Activated naive CD8-positive, alpha-beta T cell treated with anti-CD3 and anti-CD28 coated beads, Interleukin-2, amount 50 U/mL, for 24 hours (primary cell): ENCODE measurements around the gene TMEM204.

Experiments used
- ATAC-seq: fragments of 150-1000 bp; cut with Tn5 transposase; one replicate; pipeline ENCODE4 v1.10.0; 2021
- DNase-seq: peaks from one replicate; pipeline ENCODE4 v3.0.0; 2021
- H3K27ac Mint-ChIP-seq: one replicate; pipeline ENCODE4 v1.8.0; 2021; ENCODE audit warnings: mild to moderate bottlenecking, mixed read lengths
- H3K27me3 Mint-ChIP-seq: one replicate; pipeline ENCODE4 v1.8.0; 2021; ENCODE audit warnings: mixed read lengths
- H3K36me3 Mint-ChIP-seq: one replicate; pipeline ENCODE4 v1.8.0; 2021; ENCODE audit warnings: low read depth, mixed read lengths
- H3K4me1 Mint-ChIP-seq: one replicate; pipeline ENCODE4 v1.8.0; 2021; ENCODE audit warnings: mixed read lengths
- H3K4me3 Mint-ChIP-seq: one replicate; pipeline ENCODE4 v1.8.0; 2021; ENCODE audit warnings: mild to moderate bottlenecking, moderate library complexity, mixed read lengths
- H3K9me3 Mint-ChIP-seq: one replicate; pipeline ENCODE4 v1.8.0; 2021; ENCODE audit warnings: mixed read lengths

The TMEM204 gene

DNA sequence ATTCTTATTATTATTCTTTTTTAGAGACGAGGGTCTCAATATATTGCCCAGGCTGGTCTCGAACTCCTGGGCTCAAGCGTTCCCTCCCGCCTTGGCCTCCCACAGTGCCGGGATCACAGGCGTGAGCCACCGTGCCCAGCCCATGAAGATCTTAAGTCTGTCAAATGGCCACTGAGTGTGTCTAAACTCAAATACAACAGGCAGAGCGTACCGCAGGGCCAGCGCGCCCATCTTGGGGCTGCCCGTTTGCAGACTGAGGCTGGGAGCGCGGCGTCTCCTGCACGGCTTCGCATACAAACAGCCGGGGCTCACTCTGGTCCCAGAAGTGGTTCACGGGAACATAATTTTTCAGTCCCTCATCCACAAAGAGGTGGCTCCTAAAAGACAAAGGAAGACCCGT is 30.3 kb downstream of the TMEM204 start:
- no peaks in the 10 kb centered on the region for H3K9me3 Mint-ChIP-seq
- ATAC-seq (no peak), DNase-seq (no peak)
- peaks cover 30% of the 10 kb centered on the region for H3K4me1 Mint-ChIP-seq
- no peak overlapping the region for H3K27ac Mint-ChIP-seq
- H3K36me3 Mint-ChIP-seq = no peaks in the 10 kb centered on the region
- no peaks in the 10 kb centered on the region for H3K27me3 Mint-ChIP-seq
- no peak overlapping the region for H3K4me3 Mint-ChIP-seq

DNA sequence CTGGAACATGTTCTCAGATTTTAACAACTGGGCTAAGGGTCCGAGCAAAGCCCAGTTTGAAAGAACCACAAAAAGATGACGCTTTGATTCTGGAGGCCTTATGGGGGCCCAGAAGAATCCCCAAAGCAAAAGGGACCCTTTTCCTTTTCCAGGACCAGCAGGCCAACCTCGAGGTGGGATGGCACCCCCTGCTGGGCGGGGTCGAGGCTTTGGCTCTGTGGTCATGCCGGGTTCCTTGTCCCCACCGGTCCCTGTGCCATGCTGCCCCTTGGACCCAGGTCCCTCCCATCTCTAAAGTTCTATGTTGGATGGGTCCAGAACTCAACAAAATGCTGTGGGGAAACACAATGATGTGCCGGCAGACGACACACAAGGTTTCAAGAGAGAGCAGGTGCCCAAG is 30.9 kb downstream of the TMEM204 start:
- H3K27ac Mint-ChIP-seq = no peak overlapping the region
- peaks cover 26% of the 10 kb centered on the region for H3K4me1 Mint-ChIP-seq
- ATAC-seq (no peak), DNase-seq (peak; percentile 29)
- H3K36me3 Mint-ChIP-seq = no peaks in the 10 kb centered on the region
- no peaks in the 10 kb centered on the region for H3K27me3 Mint-ChIP-seq
- H3K9me3 Mint-ChIP-seq = no peaks in the 10 kb centered on the region
- no peak overlapping the region for H3K4me3 Mint-ChIP-seq

DNA sequence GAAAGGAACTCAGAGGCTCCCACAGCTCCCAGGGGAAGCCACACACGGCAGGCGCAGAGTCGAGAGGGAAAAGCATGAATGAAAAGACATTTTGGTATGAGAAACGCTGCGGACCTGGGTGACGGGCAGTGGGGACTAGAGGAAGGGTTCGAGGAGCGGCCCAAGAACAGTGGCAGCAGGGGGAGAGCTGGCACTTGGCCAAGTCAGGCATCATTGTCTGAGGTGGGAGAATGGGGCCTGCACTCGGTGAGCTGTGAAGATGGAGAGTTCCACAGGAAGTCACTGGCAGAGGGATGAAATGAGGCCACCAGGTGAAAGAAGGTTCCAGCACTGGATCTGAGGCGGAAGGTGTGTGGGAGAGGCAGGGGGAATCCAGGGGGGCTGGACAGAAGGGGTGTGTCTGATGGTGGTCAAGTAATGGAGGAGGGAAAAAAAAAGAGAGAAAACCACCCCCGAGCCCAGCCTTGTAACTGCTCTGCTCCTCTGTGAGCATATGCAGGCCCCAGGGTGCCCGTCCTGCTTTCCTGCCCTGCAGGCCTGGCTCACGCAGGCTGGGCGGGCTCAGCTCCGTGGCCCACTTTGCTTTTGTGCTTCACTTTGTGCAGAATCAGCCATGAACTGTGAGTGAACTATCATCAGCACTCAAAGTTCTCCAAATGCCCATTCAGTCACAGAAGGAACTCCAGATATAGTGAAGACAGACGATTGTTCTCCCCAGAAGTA is 31.8 kb downstream of the TMEM204 start:
- no peaks in the 10 kb centered on the region for H3K36me3 Mint-ChIP-seq
- H3K4me3 Mint-ChIP-seq = no peak overlapping the region
- no peaks in the 10 kb centered on the region for H3K9me3 Mint-ChIP-seq
- H3K27ac Mint-ChIP-seq = no peak overlapping the region
- peaks cover 17% of the 10 kb centered on the region for H3K4me1 Mint-ChIP-seq
- DNase-seq (no peak), ATAC-seq (no peak)
- no peaks in the 10 kb centered on the region for H3K27me3 Mint-ChIP-seq

DNA sequence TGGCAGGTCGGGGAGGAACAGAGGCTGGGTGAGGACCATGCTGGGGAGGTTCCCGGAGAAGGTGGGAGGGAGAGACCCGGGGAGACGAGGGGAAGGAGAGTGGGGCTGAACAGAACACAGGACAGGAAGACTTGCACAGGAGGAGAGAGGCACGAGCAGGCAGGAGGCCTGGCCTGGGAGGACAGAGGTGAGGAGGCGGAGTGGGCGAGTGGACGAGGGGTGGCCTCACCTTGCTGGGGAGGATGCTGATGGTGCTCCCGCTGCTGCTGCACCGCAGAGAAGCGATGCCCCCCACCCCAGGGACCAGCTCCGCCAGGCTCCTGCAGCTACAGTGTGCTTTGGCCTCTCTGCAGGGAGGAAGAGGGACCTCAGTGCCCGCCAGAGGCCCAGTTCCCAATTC is 34.5 kb downstream of the TMEM204 start:
- ATAC-seq (no peak), DNase-seq (no peak)
- no peak overlapping the region for H3K4me3 Mint-ChIP-seq
- no peaks in the 10 kb centered on the region for H3K4me1 Mint-ChIP-seq
- no peaks in the 10 kb centered on the region for H3K27me3 Mint-ChIP-seq
- peaks cover 3% of the 10 kb centered on the region for H3K36me3 Mint-ChIP-seq
- no peaks in the 10 kb centered on the region for H3K9me3 Mint-ChIP-seq
- H3K27ac Mint-ChIP-seq = no peak overlapping the region

DNA sequence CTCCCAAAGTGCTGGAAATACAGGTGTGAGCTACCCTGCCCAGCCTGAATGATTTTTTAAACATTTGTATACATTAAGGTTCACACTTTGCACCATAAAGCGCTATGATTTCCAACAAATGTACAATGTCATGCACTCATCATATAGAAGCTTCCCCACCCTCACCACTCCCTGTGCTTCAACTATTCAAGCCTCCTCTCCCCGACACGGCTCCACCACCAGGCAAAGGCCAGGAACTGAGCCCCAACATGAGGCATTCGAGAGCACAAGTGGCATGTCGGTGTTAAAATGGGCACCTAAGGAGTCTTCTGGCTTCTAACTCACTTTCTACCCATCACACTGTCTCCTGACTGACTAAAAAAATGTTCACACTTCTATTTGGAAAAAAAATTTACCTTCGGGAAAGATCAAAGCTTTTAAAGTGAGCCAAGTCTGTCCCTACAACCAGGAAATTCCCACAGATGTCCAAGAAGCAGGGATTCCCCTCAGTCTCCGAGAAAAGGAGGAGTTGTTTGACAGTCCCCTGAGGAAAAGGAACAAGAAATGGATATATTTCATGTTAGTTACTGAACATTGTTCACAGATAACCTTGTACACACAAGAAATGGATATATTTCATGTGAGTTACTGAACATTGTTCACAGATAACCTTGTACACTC is 37.7 kb downstream of the TMEM204 start:
- Mint-ChIP-seq H3K9me3 (no peaks in the 10 kb centered on the region), H3K36me3 (peaks cover 4% of the 10 kb centered on the region), H3K27me3 (no peaks in the 10 kb centered on the region), H3K4me3 (no peak overlapping the region), H3K4me1 (no peaks in the 10 kb centered on the region), H3K27ac (no peak overlapping the region)
- no peak for DNase-seq
- ATAC-seq = no peak

DNA sequence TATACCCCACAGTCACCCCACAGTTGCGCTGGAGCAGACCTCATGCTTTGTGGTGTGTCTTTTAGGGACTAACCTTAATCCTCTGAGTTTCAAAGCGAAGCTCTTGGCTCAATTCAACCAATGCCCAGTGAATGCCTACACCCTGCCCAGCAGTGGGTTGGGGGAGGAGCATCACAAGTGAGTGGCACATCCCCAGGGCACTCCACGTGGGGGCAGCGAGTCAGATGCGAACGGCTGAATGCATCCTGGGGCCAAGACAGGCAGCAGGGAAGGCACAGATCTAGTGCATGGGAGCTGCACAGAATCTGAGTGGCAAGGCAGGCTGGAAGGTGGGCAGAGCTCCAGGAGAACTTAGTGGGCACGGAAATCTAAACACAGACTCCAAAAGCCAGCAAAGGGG is 39.2 kb downstream of the TMEM204 start:
- no peak for ATAC-seq
- H3K9me3 Mint-ChIP-seq = no peaks in the 10 kb centered on the region

DNA sequence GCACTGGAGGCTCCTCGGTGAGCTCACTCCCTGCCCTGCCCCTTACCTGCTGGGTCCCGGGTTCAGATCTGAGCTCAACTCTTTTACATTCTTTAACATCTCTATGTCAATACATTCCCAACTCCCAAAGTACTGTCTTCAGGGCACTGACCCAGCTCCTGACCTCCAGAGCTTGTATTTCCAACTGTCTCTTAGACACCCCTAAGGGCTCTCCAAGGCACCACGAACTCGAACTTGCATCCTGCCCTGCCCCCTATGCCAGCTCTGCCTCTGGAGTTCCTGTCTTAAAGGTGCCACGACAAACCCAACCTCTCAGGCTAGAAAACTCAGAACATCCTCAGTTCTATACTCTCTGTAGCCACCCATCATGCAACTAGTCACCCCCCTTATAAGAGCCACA is 39.8 kb downstream of the TMEM204 start:
- H3K4me1 Mint-ChIP-seq = no peaks in the 10 kb centered on the region
- no peaks in the 10 kb centered on the region for H3K27me3 Mint-ChIP-seq
- H3K9me3 Mint-ChIP-seq = no peaks in the 10 kb centered on the region
- H3K36me3 Mint-ChIP-seq = peaks cover 4% of the 10 kb centered on the region
- ATAC-seq = no peak
- H3K4me3 Mint-ChIP-seq = no peak overlapping the region
- DNase-seq = no peak
- no peak overlapping the region for H3K27ac Mint-ChIP-seq

More for the DNA sequence above, 39.2 kb downstream of the TMEM204 start:
- Mint-ChIP-seq H3K27ac (no peak overlapping the region), H3K4me1 (no peaks in the 10 kb centered on the region), H3K4me3 (no peak overlapping the region), H3K27me3 (no peaks in the 10 kb centered on the region), H3K36me3 (peaks cover 4% of the 10 kb centered on the region)
- no peak for DNase-seq

DNA sequence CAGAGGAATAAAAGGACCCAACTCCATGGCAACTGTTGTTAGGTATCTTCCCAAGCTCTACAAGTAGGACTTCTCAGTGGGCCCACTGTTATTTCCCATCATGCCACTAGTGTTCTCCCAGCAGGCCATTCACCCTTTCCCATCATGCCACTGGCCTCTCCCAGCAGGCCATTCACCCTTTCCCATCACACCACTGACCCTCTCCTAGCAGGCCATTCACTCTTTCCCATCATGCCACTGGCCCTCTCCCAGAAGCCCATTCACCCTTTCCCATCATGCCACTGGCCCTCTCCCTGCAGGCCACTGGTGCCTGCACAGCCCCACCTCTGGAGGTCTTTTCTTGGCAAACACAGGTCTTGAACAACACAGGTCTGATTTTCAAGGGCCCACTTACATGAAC is 42.1 kb downstream of the TMEM204 start:
- Mint-ChIP-seq H3K27ac (no peak overlapping the region), H3K9me3 (no peaks in the 10 kb centered on the region), H3K4me3 (no peak overlapping the region), H3K36me3 (peaks cover 4% of the 10 kb centered on the region), H3K4me1 (no peaks in the 10 kb centered on the region), H3K27me3 (no peaks in the 10 kb centered on the region)
- no peak for ATAC-seq
- DNase-seq = no peak

DNA sequence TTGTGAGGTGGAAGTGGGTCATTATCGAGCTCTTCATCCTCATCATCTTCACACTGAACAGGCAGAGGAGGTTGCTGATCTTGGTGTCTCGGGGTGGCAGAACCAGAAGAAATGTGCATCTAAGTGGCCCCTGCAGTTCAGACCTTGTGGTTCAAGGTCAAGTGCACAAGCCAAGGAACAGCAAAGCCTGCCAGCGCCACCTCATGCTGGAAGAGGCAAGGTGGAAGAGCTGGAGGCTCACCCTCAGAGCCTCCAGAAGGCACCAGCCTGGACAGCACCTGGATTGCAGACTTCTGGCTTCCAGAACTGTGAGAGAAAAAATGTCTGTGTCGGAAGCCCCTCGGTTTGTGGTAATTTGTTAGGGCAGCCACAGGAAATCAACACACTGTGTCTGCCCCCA is 45.7 kb downstream of the TMEM204 start:
- H3K36me3 Mint-ChIP-seq = peaks cover 2% of the 10 kb centered on the region
- no peak overlapping the region for H3K27ac Mint-ChIP-seq
- no peaks in the 10 kb centered on the region for H3K4me1 Mint-ChIP-seq
- H3K9me3 Mint-ChIP-seq = no peaks in the 10 kb centered on the region
- DNase-seq (no peak), ATAC-seq (no peak)
- H3K4me3 Mint-ChIP-seq = no peak overlapping the region
- no peaks in the 10 kb centered on the region for H3K27me3 Mint-ChIP-seq

DNA sequence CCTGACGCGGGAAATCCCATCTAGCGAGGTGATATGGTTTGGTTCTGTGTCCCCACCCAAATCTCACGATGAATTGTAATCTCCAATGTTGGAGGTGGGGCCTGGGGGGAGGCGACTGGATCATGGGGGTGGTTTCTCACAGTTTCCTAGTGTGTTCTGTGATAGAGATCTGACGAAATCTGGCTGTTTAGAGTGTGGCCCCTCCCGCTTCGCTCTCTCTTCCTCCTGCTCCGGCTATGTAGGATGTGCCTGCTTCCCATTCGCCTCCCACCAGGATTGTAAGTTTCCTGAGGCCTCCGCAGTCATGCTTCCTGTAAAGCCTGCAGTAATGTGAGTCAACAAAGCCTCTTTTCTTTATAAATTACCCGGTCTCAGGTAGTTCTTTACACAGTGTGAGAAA is 46.8 kb downstream of the TMEM204 start:
- DNase-seq (no peak), ATAC-seq (no peak)
- Mint-ChIP-seq H3K9me3 (no peaks in the 10 kb centered on the region), H3K4me3 (no peak overlapping the region), H3K4me1 (no peaks in the 10 kb centered on the region), H3K27ac (no peak overlapping the region), H3K36me3 (peaks cover 2% of the 10 kb centered on the region), H3K27me3 (no peaks in the 10 kb centered on the region)

DNA sequence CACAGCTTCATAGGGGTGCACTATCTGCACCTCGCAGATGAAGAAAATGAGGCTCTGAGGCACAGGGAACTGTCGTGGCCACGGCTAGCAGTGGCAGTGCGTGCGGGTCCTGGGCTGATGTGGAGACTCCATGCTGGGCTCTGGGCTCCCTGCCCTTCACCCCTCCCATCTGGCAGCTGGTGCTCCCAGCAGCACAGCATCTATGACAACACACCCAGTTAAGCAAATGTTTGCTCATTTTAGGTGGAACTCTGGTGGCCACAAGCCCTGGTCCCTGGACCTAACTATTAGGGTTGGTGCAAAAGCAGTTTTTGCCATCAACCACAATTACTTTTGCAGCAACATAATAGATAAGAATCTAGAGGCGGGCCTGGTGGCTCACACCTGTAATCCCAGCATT is 47.5 kb downstream of the TMEM204 start:
- DNase-seq (no peak), ATAC-seq (no peak)
- Mint-ChIP-seq H3K4me3 (no peak overlapping the region), H3K4me1 (no peaks in the 10 kb centered on the region), H3K36me3 (no peaks in the 10 kb centered on the region), H3K27ac (no peak overlapping the region), H3K9me3 (no peaks in the 10 kb centered on the region), H3K27me3 (no peaks in the 10 kb centered on the region)

DNA sequence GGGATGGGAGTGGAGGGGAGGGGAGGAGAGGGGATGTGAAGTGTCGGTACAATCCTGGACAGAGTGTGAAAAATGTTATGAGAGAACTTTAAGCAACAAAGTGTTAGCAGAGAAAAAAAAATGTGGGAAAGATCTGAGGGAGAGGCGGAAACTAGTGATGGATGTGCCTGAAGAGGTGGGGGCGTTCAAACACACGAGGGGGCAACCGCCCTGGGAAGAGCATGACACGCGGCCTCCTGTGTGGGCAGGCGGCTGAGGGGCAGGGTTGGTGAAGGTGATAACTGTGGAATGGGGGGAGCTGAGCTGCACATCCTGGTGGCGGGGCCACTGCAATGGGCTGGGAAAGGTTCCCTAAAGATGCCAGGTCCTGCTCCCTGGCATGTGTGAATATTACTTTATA is 48.3 kb downstream of the TMEM204 start:
- no peaks in the 10 kb centered on the region for H3K4me1 Mint-ChIP-seq
- ATAC-seq (no peak), DNase-seq (no peak)
- H3K9me3 Mint-ChIP-seq = no peaks in the 10 kb centered on the region
- H3K27ac Mint-ChIP-seq = no peak overlapping the region
- no peak overlapping the region for H3K4me3 Mint-ChIP-seq
- H3K27me3 Mint-ChIP-seq = no peaks in the 10 kb centered on the region
- H3K36me3 Mint-ChIP-seq = no peaks in the 10 kb centered on the region

DNA sequence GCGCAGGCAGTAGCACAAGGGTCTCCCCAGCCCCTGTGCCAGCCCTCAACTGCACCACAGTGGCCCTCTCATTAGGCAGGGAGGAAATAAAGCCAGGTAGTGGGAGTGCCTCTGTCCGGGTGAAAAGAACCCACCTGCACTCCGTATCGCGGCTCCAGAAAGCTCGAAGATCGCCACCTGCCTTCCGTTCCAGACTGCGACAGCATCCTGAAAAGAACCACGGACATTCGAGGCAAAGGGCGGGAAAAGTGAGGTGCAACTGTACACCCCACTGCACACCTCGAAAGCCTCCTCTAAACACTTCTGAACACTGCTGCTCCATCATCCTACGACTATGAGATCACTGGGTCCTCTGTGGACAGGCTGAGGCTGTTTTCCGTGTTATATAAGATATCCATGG is 49.7 kb downstream of the TMEM204 start:
- Mint-ChIP-seq H3K4me1 (no peaks in the 10 kb centered on the region), H3K4me3 (no peak overlapping the region), H3K36me3 (no peaks in the 10 kb centered on the region), H3K27ac (no peak overlapping the region), H3K9me3 (no peaks in the 10 kb centered on the region), H3K27me3 (no peaks in the 10 kb centered on the region)
- ATAC-seq (no peak), DNase-seq (no peak)

DNA sequence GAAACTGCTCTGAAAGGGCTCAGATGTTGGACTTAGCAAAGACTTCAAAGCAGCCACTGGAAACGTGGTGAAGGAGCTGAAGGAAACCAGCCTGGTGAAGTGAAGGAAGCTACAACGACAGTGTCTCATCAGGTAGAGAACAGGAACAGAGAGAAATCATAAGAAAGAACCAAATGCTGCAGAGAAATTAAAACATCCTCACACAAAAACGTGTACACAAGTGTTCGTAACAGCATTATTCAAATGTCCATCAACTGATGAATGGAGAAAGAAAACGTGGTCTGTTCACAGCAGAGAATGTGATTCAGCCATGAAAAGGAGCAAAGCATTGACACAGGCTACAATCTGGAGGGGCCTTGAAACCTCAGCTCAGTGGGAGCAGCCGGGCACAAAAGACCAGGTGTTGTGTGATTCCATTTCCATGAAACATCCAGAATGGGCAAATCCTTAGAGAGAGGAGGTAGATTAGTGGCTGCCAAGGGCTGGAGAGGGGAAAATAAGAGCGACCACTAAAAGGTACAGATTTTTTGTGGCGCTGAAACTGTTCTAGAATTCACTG is 51.5 kb downstream of the TMEM204 start:
- no peaks in the 10 kb centered on the region for H3K9me3 Mint-ChIP-seq

DNA sequence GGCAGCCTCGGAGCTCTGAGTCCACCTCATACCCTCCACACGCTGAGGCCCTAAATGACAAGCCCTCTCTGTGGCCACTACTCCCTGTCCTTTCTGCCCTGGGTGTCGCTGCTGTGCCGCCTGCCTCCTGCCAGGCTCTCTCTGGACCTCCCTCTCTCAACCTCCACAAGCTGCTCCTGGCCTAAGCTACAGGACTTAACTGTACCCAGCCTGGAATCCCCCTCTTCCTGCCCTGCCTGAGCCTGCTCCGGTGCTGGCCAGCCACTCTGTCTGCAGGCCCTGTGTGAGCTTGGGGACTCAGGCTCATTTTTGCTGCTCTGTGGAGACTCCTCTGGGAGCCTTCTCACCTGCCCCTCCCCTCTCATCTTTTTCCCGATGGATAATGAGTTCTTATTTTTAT is 56.9 kb downstream of the TMEM204 start:
- DNase-seq (no peak), ATAC-seq (no peak)
- no peaks in the 10 kb centered on the region for H3K4me1 Mint-ChIP-seq
- H3K27ac Mint-ChIP-seq = no peak overlapping the region
- H3K9me3 Mint-ChIP-seq = no peaks in the 10 kb centered on the region
- H3K4me3 Mint-ChIP-seq = no peak overlapping the region
- no peaks in the 10 kb centered on the region for H3K27me3 Mint-ChIP-seq
- H3K36me3 Mint-ChIP-seq = no peaks in the 10 kb centered on the region

More for the DNA sequence above, 51.5 kb downstream of the TMEM204 start:
- Mint-ChIP-seq H3K4me3 (no peak overlapping the region), H3K4me1 (no peaks in the 10 kb centered on the region), H3K27ac (no peak overlapping the region), H3K27me3 (no peaks in the 10 kb centered on the region), H3K36me3 (no peaks in the 10 kb centered on the region)
- DNase-seq = no peak
- ATAC-seq = no peak
